GM19468 (cell line): Measurements from ENCODE around the gene SH3PXD2A.

ENCODE experiments used
- ATAC-seq: cut with Tn5 transposase; IDR thresholded peaks from one replicate; pipeline ENCODE4 v1.9.1; 2021; ENCODE audit warnings: mild to moderate bottlenecking, moderate library complexity, moderate number of reproducible peaks; ENCODE audit not compliant: unreplicated experiment; ENCODE audit errors: extremely low read depth

SH3PXD2A gene

GRCh38 chr10:103562383-103562782 lies 293.0 kb downstream of the SH3PXD2A start:
- no peak for ATAC-seq

- ATAC-seq, result no peak
Observed at GRCh38 chr10:103560886-103561285, 294.5 kb downstream of the SH3PXD2A start.

GRCh38 chr10:103559776-103560175 lies 295.6 kb downstream of the SH3PXD2A start:
- no peak for ATAC-seq

- no peak for ATAC-seq
Observed at GRCh38 chr10:103558911-103559310, 296.5 kb downstream of the SH3PXD2A start.

GRCh38 chr10:103557455-103557854 lies 297.9 kb downstream of the SH3PXD2A start:
- ATAC-seq, result no peak

- ATAC-seq, result no peak
Observed at GRCh38 chr10:103556383-103557007, 298.9 kb downstream of the SH3PXD2A start.

- no peak for ATAC-seq
Observed at GRCh38 chr10:103555712-103556111, 299.7 kb downstream of the SH3PXD2A start.

- ATAC-seq, result no peak
Observed at GRCh38 chr10:103555325-103555649, 300.1 kb downstream of the SH3PXD2A start.

- ATAC-seq, result no peak
Observed at GRCh38 chr10:103554488-103555324, 300.7 kb downstream of the SH3PXD2A start.

GRCh38 chr10:103553743-103554487 lies 301.5 kb downstream of the SH3PXD2A start:
- no peak for ATAC-seq

GRCh38 chr10:103552856-103553742 lies 302.3 kb downstream of the SH3PXD2A start:
- no peak for ATAC-seq

- ATAC-seq, result no peak
Observed at GRCh38 chr10:103551619-103552602, 303.5 kb downstream of the SH3PXD2A start.

- ATAC-seq, result no peak
Observed at GRCh38 chr10:103550229-103550628, 305.1 kb downstream of the SH3PXD2A start.

- ATAC-seq, result no peak
Observed at GRCh38 chr10:103549349-103549685, 306.1 kb downstream of the SH3PXD2A start.

- ATAC-seq, result no peak
Observed at GRCh38 chr10:103548581-103549348, 306.6 kb downstream of the SH3PXD2A start.

- ATAC-seq, result no peak
Observed at GRCh38 chr10:103548006-103548405, 307.4 kb downstream of the SH3PXD2A start.

- ATAC-seq, result no peak
Observed at GRCh38 chr10:103547391-103547946, 307.9 kb downstream of the SH3PXD2A start.

GRCh38 chr10:103546401-103546800 lies 309.0 kb downstream of the SH3PXD2A start:
- ATAC-seq, result no peak
